PC-9 (cell line): Measurements from ENCODE around the gene SHROOM2. TPM values are rescaled to one million over a fixed set of nuclear protein-coding genes. Genes with fewer than 3 reads are reported as not detected.

ENCODE experiments used
- BruUV-seq: library from RNA; stranded (reverse); fragments of 400-500 nt; replicated peaks from 2 replicates; lab custom pipeline; 2021; lab: Mats Ljungman, UMichigan
- CTCF ChIA-PET: fragments of 300-600 bp; sonication (Branson Sonifier 250); formaldehyde crosslinking; loops from one replicate; lab custom pipeline; 2022; ENCODE audit warnings: antibody characterized with exemption; lab: Charles Lee
- POLR2A ChIA-PET: fragments of 300-600 bp; sonication (Branson Sonifier 250); formaldehyde crosslinking; loops from one replicate; lab custom pipeline; 2022; ENCODE audit warnings: antibody characterized with exemption; ENCODE audit not compliant: unreplicated experiment; lab: Charles Lee
- DNase-seq, 2 experiments: peaks; one replicate each; pipeline versions ENCODE4 v3.0.0 to v3.0.0-alpha.2; 2015 to 2022; ENCODE audit warnings: mixed read lengths in 1 of 2
- H2AFZ ChIP-seq: fragments of 200-600 bp; sonication (generic); 2 replicates; pipeline ENCODE4 v1.8.1; 2017; ENCODE audit warnings: antibody characterized with exemption
- H3F3A ChIP-seq: fragments of 200-600 bp; sonication (generic); 2 replicates; pipeline ENCODE4 v1.8.1; 2017; ENCODE audit warnings: antibody characterized with exemption, mild to moderate bottlenecking, low read depth; ENCODE audit not compliant: insufficient read depth
- H3K27ac ChIP-seq: fragments of 200-600 bp; sonication (generic); 2 replicates; pipeline ENCODE4 v1.6.1; 2016; ENCODE audit warnings: mixed run types
- H3K27me3 ChIP-seq: fragments of 200-600 bp; sonication (generic); 2 replicates; pipeline ENCODE4 v1.6.1; 2016; ENCODE audit warnings: low read depth, mixed run types; ENCODE audit not compliant: insufficient read depth
- H3K36me3 ChIP-seq: fragments of 200-600 bp; sonication (generic); 2 replicates; pipeline ENCODE4 v1.6.1; 2016; ENCODE audit warnings: low read depth, mixed run types
- H3K4me1 ChIP-seq: fragments of 200-600 bp; sonication (generic); replicated peaks from 2 replicates; pipeline ENCODE4 v1.6.1; 2016; ENCODE audit warnings: mixed run types; ENCODE audit not compliant: insufficient read depth
- H3K4me2 ChIP-seq: fragments of 200-600 bp; sonication (generic); 2 replicates; pipeline ENCODE4 v1.6.1; 2017; ENCODE audit warnings: mixed run types
- H3K4me3 ChIP-seq: fragments of 200-600 bp; sonication (generic); 2 replicates; pipeline ENCODE4 v1.6.1; 2016; ENCODE audit warnings: mixed run types
- H3K79me2 ChIP-seq: fragments of 200-600 bp; sonication (generic); 2 replicates; pipeline ENCODE4 v1.6.1; 2017; ENCODE audit warnings: low read depth, mixed run types
- H3K9me2 ChIP-seq: fragments of 200-600 bp; sonication (generic); 2 replicates; pipeline ENCODE4 v1.8.1; 2017; ENCODE audit warnings: mild to moderate bottlenecking; ENCODE audit not compliant: insufficient read depth
- H3K9me3 ChIP-seq: fragments of 200-600 bp; sonication (generic); 2 replicates; pipeline ENCODE4 v1.8.1; 2016; ENCODE audit warnings: low read depth; ENCODE audit not compliant: insufficient read depth
- H4K20me1 ChIP-seq: fragments of 200-600 bp; sonication (generic); 2 replicates; pipeline ENCODE4 v1.8.1; 2017; ENCODE audit not compliant: insufficient read depth
- EZH2 ChIP-seq: fragments of 200-600 bp; sonication (generic); IDR thresholded peaks from 2 replicates; pipeline ENCODE4 v1.8.0; 2017; ENCODE audit warnings: antibody characterized with exemption, low read depth
- intact Hi-C: fragments of 100-400 bp; cut with micrococcal nuclease; formaldehyde crosslinking; loops from one replicate; pipeline ENCODE4 v1.10.0; 2022; ENCODE audit not compliant: unreplicated experiment
- total RNA-seq: library from RNA; stranded (reverse); gene quantifications from 2 replicates; pipeline ENCODE4 v1.2.3, GENCODE V29; 2021
- TF ChIP-seq, protein P1 (sequence below): fragments of 200-600 bp; sonication (generic); conservative IDR thresholded peaks from 2 replicates; pipeline ENCODE4 v1.6.1; 2017; ENCODE audit warnings: mixed run types, antibody characterized with exemption, mild to moderate bottlenecking, moderate library complexity

The SHROOM2 gene
- total RNA-seq, 1 experiment from 2014 or later: 0.17 TPM

DNA sequence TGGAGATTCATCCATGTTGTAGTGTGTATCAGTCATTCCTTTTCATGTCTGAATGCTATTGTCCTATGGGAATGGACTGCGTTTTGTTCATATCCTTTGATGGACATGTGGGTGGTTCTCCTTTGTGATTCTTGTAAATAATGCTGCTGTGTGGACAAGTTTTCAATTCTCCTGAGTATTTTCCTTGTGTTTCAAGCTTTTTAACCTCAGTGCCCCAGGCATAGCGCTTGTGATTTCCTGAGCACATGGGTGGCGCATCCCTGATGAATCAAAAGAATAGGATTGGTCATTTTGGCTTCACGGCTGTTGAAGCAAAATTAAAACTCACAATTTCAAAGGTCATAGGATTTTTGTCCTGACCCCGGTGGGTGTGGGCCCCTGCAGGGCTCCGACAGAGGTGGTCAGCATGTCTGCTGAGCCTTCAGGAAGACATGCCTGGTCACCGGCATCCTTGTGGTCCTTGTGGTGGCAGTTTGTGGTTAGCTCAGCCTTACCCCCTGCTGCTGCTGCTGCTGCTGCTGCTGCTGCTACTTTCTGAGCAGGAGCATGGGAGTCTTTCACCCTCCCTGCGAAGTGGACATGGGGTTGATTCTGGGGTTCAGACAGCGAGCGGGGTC is 30.0 kb downstream of the SHROOM2 start:
- Histone ChIP-seq H3K4me2 (peak overlapping the region; percentile 49), H3K79me2 (no peaks in the 10 kb centered on the region), H2AFZ (no peak overlapping the region), H3F3A (no peaks in the 10 kb centered on the region), H3K4me3 (no peak overlapping the region), H3K9me3 (no peaks in the 10 kb centered on the region), H3K4me1 (peaks cover 7% of the 10 kb centered on the region; the same call in 1 of the 2 replicates), H3K9me2 (no peaks in the 10 kb centered on the region), H3K27me3 (no peaks in the 10 kb centered on the region), H3K27ac (no peak overlapping the region), H3K36me3 (no peaks in the 10 kb centered on the region), H4K20me1 (no peaks in the 10 kb centered on the region)
- intact Hi-C loops: no loop called here
- ChIA-PET CTCF (no interaction called here), POLR2A (no interaction called here)
- no peak for DNase-seq
- no TSS peak for BruUV-seq
- TF ChIP-seq, protein P1, sequence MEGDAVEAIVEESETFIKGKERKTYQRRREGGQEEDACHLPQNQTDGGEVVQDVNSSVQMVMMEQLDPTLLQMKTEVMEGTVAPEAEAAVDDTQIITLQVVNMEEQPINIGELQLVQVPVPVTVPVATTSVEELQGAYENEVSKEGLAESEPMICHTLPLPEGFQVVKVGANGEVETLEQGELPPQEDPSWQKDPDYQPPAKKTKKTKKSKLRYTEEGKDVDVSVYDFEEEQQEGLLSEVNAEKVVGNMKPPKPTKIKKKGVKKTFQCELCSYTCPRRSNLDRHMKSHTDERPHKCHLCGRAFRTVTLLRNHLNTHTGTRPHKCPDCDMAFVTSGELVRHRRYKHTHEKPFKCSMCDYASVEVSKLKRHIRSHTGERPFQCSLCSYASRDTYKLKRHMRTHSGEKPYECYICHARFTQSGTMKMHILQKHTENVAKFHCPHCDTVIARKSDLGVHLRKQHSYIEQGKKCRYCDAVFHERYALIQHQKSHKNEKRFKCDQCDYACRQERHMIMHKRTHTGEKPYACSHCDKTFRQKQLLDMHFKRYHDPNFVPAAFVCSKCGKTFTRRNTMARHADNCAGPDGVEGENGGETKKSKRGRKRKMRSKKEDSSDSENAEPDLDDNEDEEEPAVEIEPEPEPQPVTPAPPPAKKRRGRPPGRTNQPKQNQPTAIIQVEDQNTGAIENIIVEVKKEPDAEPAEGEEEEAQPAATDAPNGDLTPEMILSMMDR: no peak

DNA sequence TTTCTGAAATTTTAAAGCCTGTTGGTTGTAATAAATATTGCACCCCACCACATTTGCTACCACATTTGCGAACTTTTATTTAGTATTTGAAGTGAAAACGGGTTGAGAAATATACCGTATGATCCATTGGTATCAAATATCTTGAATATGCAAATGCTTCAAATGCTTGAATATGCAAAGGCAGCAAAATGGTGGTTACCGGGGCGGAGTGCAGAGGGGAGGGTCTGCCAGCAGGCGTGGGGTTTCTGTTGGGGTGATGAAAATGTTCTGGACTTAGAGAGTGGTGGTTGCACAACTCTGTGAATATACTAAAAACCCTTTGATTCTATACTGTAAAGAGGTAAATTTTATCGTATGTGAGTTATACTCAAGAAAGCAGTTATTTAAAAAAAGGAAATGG is 35.3 kb downstream of the SHROOM2 start:
- H3F3A ChIP-seq: no peaks in the 10 kb centered on the region
- TF ChIP-seq, protein P1: no peak
- TF ChIP-seq EZH2: no peak
- no peaks in the 10 kb centered on the region for H3K9me3 ChIP-seq
- H3K27ac ChIP-seq: no peak overlapping the region
- H3K27me3 ChIP-seq: no peaks in the 10 kb centered on the region
- no peak for DNase-seq
- CTCF ChIA-PET: no interaction called here
- intact Hi-C loops: no loop called here
- H3K4me1 ChIP-seq: no peaks in the 10 kb centered on the region
- no peaks in the 10 kb centered on the region for H3K79me2 ChIP-seq
- POLR2A ChIA-PET: no interaction called here
- no peak overlapping the region for H2AFZ ChIP-seq
- H3K9me2 ChIP-seq: no peaks in the 10 kb centered on the region
- no peaks in the 10 kb centered on the region for H4K20me1 ChIP-seq
- H3K4me2 ChIP-seq: no peak overlapping the region
- H3K36me3 ChIP-seq: no peaks in the 10 kb centered on the region
- no peak overlapping the region for H3K4me3 ChIP-seq
- no TSS peak for BruUV-seq

DNA sequence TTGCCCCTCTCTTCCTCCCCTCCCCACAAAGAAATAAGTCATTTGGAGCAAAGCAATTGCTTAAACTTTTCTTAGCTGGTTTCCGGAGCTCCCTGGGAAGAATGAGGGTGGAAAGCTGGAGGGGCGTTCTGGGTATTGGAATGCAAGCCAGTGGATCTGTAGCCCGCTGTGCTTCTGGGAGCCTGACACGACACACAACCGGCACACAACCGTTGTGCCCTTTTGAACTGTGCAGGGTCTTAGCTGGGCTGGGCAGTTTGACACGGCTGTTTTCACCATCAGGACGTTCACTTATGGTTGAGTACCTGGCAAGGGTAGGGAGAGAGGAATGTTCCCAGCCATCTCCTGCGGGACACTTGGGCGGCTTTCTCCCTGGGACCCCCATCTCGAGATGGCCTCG is 38.3 kb downstream of the SHROOM2 start:
- DNase-seq: no peak
- Histone ChIP-seq H2AFZ (no peak overlapping the region), H3K27me3 (no peaks in the 10 kb centered on the region), H4K20me1 (no peaks in the 10 kb centered on the region), H3K4me1 (0 out of 2 replicates have a peak, but pooled peaks cover 3% of the 10 kb centered on the region), H3K9me3 (no peaks in the 10 kb centered on the region), H3K4me3 (no peak overlapping the region), H3K4me2 (no peak overlapping the region), H3K79me2 (no peaks in the 10 kb centered on the region), H3K36me3 (no peaks in the 10 kb centered on the region), H3K27ac (no peak overlapping the region), H3K9me2 (no peaks in the 10 kb centered on the region), H3F3A (no peaks in the 10 kb centered on the region)
- TF ChIP-seq, protein P1: no peak
- no peak for TF ChIP-seq EZH2
- BruUV-seq: no TSS peak
- intact Hi-C loops: no loop called here
- POLR2A ChIA-PET: no interaction called here
- CTCF ChIA-PET: interaction anchor here (0.6 kb wide), 1 partner anchor 804 kb away, joined by 3 read pairs; no protein-coding TSS in a partner anchor
